HPDE6-E6E7 (cell line): Measurements from ENCODE around the gene RIGI.
"Not testable (repeated sequence)": the region's sequence is repeated elsewhere in the genome, so short reads cannot be mapped to it uniquely, and the experiment has no call there.

Experiments
- DNase-seq: peaks from one replicate; pipeline ENCODE4 v3.0.0; 2011; ENCODE audit warnings: missing footprints; ENCODE audit errors: extremely low spot score

RIGI gene

GRCh38 chr9:32526707-32527048, 682 bp upstream of the RIGI start:
- no peak for DNase-seq

- DNase-seq = no peak
Measured at GRCh38 chr9:32525709-32526030, 326 bp downstream of the RIGI start.

DNA sequence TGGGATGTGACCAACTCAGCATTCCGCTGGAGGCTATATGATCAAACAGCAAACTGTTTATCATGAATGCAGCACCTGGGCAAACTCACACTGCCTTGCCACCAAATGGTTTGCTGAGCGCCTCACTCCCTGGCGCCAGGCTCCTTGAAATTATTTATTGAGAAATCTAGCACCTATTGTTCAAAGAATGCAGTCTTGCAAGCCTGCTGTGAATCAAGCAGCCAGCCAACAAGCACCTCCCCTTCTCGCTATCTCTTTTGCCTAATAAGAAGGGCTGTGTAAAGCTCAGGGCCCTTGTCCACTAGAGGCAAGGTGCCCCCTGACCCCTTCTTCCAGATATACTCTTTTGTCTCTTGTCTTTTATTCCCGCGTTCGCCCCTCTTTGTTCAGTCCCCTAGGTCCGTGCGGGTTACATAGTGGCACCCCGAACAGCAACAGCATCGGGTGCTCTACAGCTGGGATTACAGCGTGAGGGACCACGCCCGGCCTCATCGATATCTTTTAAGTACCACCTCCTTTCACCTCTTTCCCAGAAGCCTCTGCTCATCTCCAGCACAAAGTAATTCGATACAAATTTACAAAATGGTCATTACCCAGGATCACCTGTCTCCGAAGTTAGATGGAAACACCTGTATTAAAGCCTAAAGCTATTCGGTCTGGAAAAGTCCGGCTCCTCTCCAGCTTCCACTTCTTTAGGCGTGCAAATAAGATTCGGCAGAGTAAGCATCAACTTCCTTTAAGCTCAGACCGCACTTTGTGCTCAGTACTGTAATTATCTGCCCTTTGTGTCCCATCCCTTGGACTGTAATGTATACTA, 896 bp downstream of the RIGI start:
- DNase-seq = no peak

DNA sequence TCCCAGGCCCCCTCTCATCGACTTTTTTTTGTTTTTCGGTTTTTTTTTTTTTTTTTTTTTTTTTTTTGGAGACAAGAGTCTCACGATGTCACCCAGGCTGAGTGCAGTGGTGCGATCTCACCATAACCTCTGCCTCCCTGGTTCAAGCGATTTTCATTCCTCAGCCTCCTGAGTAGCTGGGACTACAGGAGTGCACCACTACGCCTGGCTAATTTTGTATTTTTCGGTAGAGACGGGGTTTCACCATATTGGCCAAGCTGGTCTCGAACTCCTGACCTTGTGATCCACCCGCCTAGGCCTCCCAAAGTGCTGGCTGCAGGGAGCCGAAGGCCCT, 1.5 kb downstream of the RIGI start:
- not testable (repeated sequence) for DNase-seq

DNA sequence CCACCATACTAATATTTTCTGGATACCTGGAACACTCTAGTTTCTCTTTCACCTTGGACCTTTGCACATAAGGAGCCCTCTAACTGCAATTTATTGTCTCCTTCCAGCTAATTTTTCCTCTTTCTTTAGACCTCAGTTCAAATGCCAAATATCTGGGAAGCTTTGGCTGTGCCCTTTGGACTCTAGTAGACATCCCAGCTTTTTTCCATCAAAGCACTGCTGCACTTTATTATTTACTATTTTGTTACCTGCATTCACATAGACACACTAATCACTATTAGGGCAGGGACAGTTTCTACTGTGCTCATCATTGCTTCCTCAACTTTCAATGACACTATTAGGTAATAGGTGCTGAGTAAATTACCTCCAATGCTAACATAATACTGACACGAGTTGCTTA, 2.1 kb downstream of the RIGI start:
- no peak for DNase-seq

DNA sequence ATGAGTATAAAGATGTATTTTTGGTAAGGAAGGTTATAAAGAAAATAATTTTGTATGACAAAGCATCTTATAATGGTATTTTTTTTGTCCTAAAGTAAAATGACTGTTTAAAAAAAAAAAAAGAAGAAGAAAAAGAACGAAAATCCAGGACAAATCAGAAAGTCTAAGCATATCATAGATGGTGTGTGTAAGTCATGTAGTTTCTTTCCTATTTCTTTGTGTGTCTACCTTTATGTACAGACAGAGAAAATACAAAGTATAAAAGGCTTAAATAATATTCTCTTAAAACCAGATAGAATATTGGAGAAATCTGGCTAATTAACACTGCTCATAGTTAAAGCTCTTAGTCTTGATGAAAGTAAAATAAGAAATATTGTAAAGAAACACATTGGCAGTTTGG, 7.7 kb downstream of the RIGI start:
- no peak for DNase-seq

DNA sequence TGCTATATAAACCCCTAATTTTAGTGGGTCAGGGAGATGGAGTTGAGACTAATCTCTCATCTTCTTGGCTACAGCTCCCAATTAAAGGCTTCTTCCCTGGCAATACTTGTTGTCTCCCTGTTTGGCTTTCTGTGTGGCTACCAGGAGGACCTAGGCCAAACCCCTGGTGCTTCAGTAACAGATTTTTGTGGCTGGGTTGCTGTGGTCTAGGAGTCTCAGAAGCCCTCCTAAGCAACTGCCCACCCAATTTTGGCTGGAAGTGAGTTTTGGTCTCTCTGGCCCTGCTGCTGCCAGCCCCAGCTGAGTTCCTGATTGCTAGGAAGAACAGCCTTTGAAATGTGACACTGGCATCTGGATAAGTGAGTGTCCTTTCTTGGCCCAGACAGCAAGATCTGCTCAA, 9.8 kb downstream of the RIGI start:
- no peak for DNase-seq

DNA sequence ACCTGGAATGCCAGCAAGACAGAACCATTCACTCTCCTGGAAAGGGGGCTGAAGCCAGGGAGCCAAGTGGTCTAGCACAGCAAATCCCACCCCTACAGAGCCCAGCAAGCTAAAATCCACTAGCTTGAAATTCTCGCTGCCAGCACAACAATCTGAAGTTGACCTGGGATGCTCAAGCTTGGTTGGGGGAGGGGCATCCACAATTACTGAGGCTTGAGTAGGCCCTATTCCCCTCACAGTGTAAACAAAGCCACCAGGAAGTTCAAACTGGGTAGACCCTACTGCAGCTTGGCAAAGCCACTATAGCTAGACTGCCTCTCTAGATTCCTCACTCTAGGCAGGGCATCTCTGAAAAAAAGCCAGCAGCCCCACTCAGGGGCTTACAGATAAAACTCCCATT, 17.3 kb downstream of the RIGI start:
- no peak for DNase-seq

- no peak for DNase-seq
Measured at GRCh38 chr9:32503008-32503407, 23.0 kb downstream of the RIGI start.

DNA sequence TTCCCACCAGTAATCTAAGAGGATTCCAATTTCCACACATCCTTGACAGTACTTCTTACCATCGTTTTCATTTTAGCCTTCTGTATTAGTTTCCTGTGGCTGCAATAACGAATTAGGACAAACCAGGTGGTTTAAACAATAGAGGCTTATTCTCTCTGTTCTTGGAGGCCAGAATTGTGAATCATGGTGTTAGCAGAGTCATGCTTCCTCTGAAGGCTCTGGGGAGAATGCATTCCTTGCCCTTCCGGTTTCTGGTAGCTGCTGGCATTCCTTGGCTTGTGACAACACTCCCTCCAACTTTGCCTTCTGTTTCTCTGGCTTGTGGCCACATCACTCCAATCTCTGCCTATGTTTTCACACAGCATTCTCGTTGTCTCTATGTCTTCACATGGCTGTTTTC, 23.5 kb downstream of the RIGI start:
- DNase-seq = peak; percentile 27

GRCh38 chr9:32501868-32502267, 24.1 kb downstream of the RIGI start:
- DNase-seq = no peak

GRCh38 chr9:32500768-32501167, 25.2 kb downstream of the RIGI start:
- peak; percentile 23 for DNase-seq

DNA sequence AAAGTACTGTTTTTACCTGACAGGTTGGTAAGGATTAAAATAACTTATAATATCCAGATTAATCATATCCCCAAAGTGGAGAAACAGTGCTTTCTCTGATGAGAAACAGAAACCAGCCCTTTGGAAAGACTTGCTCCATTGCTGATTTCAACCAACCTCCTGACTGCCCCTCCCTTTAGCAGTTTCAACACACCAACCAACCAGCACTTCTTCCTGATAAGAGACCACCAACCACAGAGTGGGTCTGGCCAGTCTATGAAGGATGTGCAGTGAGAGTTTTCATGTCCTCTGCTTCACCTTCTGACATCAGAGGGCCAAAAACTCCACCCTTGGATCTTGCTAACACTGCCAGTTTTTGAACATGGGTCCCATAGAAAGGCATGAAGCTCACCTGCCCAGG, 28.1 kb downstream of the RIGI start:
- DNase-seq = no peak

- DNase-seq = no peak
Measured at GRCh38 chr9:32490601-32491000, 35.4 kb downstream of the RIGI start.

- DNase-seq = no peak
Measured at GRCh38 chr9:32487981-32488380, 38.0 kb downstream of the RIGI start.

- DNase-seq = no peak
Measured at GRCh38 chr9:32486839-32487562, 39.0 kb downstream of the RIGI start.

DNA sequence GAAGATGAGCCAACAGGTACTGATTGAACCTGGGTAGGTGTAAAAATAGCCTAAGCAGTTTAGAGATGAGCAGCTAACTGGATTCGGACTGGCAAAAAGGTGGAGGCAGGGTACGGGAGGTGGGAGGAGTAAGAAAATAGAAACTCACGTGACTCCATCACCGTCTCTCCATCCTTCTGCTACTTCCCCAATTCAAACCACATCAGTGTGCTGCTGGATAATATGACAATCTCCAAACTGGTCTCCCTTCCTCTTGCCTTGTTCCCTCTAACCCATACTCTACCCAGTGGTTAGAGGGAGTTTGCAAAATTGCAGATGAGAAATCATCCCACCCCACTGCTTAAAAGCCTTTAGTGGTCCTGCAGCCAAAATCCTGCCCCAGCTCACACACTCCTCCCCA, 42.7 kb downstream of the RIGI start:
- DNase-seq = no peak
